HEK293 (cell line): ENCODE measurements around the gene PRKAR2B.

Experiments used
- CTCF ChIP-seq: fragments of 450-650 bp; formaldehyde crosslinking; IDR thresholded peaks from 2 replicates; pipeline ENCODE4 v1.5.1; 2016; ENCODE audit warnings: missing biosample characterization, missing genetic modification characterization
- SP3 ChIP-seq: fragments of 450-650 bp; formaldehyde crosslinking; IDR thresholded peaks from 2 replicates; pipeline ENCODE4 v1.5.1; 2016; ENCODE audit warnings: missing biosample characterization, missing genetic modification characterization
- YY1 ChIP-seq: fragments of 450-650 bp; formaldehyde crosslinking; IDR thresholded peaks from 2 replicates; pipeline ENCODE4 v1.5.1; 2018; ENCODE audit warnings: missing biosample characterization, missing genetic modification characterization
- ZBTB7A ChIP-seq: fragments of 450-650 bp; formaldehyde crosslinking; IDR thresholded peaks from 2 replicates; pipeline ENCODE4 v1.5.1; 2016; ENCODE audit warnings: low read depth, missing biosample characterization, missing genetic modification characterization
- ZNF24 ChIP-seq: fragments of 450-650 bp; formaldehyde crosslinking; IDR thresholded peaks from 2 replicates; pipeline ENCODE4 v1.5.1; 2016; ENCODE audit warnings: missing biosample characterization, missing genetic modification characterization
- ZNF626 ChIP-seq: fragments of 450-650 bp; sonication (Bioruptor Pico); formaldehyde crosslinking; IDR thresholded peaks from 2 replicates; pipeline ENCODE4 v1.5.1; 2018; ENCODE audit warnings: missing biosample characterization, missing genetic modification characterization, inconsistent platforms
- ZNF629 ChIP-seq: fragments of 450-650 bp; formaldehyde crosslinking; IDR thresholded peaks from 2 replicates; pipeline ENCODE4 v1.5.1; 2017; ENCODE audit warnings: missing biosample characterization, missing genetic modification characterization
- ZNF660 ChIP-seq: fragments of 450-650 bp; IDR thresholded peaks from 2 replicates; pipeline ENCODE4 v1.5.1; 2018; ENCODE audit warnings: missing biosample characterization, mild to moderate bottlenecking, missing genetic modification characterization
- ZNF747 ChIP-seq: fragments of 450-650 bp; formaldehyde crosslinking; IDR thresholded peaks from 2 replicates; pipeline ENCODE4 v1.5.1; 2016; ENCODE audit warnings: missing biosample characterization, missing genetic modification characterization
- ZNF792 ChIP-seq: fragments of 450-650 bp; formaldehyde crosslinking; IDR thresholded peaks from 2 replicates; pipeline ENCODE4 v1.5.1; 2016; ENCODE audit warnings: missing biosample characterization, missing genetic modification characterization
- TF ChIP-seq, protein P1 (sequence below): fragments of 450-650 bp; formaldehyde crosslinking; optimal IDR thresholded peaks from 2 replicates; pipeline ENCODE3; 2016; ENCODE audit warnings: missing biosample characterization, mild to moderate bottlenecking, missing genetic modification characterization

DNA sequence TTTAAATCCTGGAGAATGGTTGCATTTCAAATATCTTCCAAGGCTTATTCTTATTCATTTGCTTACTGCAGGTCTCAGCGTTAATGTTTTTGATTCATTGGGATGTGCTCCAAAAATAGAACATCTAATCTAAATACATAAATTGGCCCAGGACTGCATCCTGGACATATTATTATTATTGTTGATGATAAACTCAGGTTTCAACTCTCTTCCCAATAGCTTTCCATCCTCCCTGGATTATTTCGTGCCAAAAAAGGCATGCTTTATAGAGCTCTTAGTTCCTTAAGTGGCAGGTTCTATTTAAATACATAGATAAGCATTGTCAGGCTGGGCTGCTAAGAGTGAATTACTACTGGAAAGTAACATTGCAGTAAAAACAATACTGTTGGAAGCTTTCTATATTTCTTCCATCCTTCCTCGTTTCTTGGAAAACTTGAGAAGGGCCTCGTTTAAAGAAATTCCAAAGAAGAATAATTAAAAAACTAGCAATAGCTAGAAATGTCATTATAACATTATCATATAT lies 14.7 kb upstream of the PRKAR2B start:
- no peak for TF ChIP-seq ZNF792 (tag by site-specific recombination)
- no peak for TF ChIP-seq ZBTB7A (tag by site-specific recombination)
- no peak for TF ChIP-seq ZNF629
- TF ChIP-seq ZNF24 (tag by site-specific recombination): no peak
- no peak for TF ChIP-seq CTCF (tag by site-specific recombination)
- TF ChIP-seq, protein P1, sequence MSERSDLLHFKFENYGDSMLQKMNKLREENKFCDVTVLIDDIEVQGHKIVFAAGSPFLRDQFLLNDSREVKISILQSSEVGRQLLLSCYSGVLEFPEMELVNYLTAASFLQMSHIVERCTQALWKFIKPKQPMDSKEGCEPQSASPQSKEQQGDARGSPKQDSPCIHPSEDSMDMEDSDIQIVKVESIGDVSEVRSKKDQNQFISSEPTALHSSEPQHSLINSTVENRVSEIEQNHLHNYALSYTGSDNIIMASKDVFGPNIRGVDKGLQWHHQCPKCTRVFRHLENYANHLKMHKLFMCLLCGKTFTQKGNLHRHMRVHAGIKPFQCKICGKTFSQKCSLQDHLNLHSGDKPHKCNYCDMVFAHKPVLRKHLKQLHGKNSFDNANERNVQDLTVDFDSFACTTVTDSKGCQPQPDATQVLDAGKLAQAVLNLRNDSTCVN (tag by site-specific recombination): no peak
- TF ChIP-seq SP3 (tag by site-specific recombination): no peak
- no peak for TF ChIP-seq ZNF747 (tag by site-specific recombination)
- no peak for TF ChIP-seq YY1 (tag by site-specific recombination)
- TF ChIP-seq ZNF660 (tag by site-specific recombination): no peak
- TF ChIP-seq ZNF626 (tag by site-specific recombination): no peak
